HEK293 (cell line): ENCODE results near the gene RAB40C.

Source experiments
- CTCF ChIA-PET: fragments of 350-600 bp; formaldehyde crosslinking; extraction: SDS; loops from one replicate; lab custom pipeline; 2021; ENCODE audit warnings: antibody characterized with exemption; lab: Yijun Ruan, JAX
- POLR2A ChIA-PET: fragments of 300-600 bp; formaldehyde crosslinking; extraction: SDS; loops from one replicate; lab custom pipeline; 2020; ENCODE audit warnings: antibody characterized with exemption, inconsistent platforms; lab: Yijun Ruan, JAX
- H3K27ac ChIP-seq: fragments of 200-500 bp; sonication (Bioruptor generic); 2 replicates; pipeline ENCODE4 v1.5.1; 2014; ENCODE audit warnings: low read depth, low read length, control low read depth, inconsistent platforms; ENCODE audit errors: extremely low read depth
- H3K36me3 ChIP-seq, 2 experiments: fragments of 200-500 bp in 1 of 2; sonication (Bioruptor generic) in 1 of 2; 1 replicate in 1 of 2; 2 replicates in 1 of 2; pipeline ENCODE4 v1.5.1; 2014 to 2017; ENCODE audit warnings: inconsistent platforms in 2 of 2, low read length in 2 of 2; ENCODE audit not compliant: control insufficient read depth in 2 of 2, insufficient read depth in 1 of 2
- H3K4me1 ChIP-seq: fragments of 200-500 bp; sonication (Bioruptor generic); 2 replicates; pipeline ENCODE4 v1.5.1; 2014; ENCODE audit warnings: mild to moderate bottlenecking, low read length, inconsistent platforms; ENCODE audit not compliant: control insufficient read depth, insufficient read depth
- H3K4me3 ChIP-seq: 2 replicates; pipeline ENCODE4 v1.5.1; 2011; ENCODE audit warnings: low read depth, mild to moderate bottlenecking, control low read depth, low read length, moderate library complexity
- H3K9me3 ChIP-seq: fragments of 200-500 bp; sonication (Bioruptor generic); 2 replicates; pipeline ENCODE4 v1.5.1; 2014; ENCODE audit warnings: low read depth, low read length, inconsistent platforms; ENCODE audit not compliant: control insufficient read depth, insufficient read depth
- BCL6B ChIP-seq: fragments of 450-650 bp; formaldehyde crosslinking; IDR thresholded peaks from 2 replicates; pipeline ENCODE4 v1.5.1; 2017; ENCODE audit warnings: missing biosample characterization, missing genetic modification characterization
- IKZF3 ChIP-seq: fragments of 450-650 bp; IDR thresholded peaks from 2 replicates; pipeline ENCODE4 v1.5.0; 2018; ENCODE audit warnings: missing biosample characterization, mild to moderate bottlenecking, missing genetic modification characterization, moderate library complexity
- KLF16 ChIP-seq: fragments of 450-650 bp; formaldehyde crosslinking; IDR thresholded peaks from 2 replicates; pipeline ENCODE4 v1.5.1; 2017; ENCODE audit warnings: missing biosample characterization, missing genetic modification characterization
- ZBTB10 ChIP-seq: fragments of 450-650 bp; formaldehyde crosslinking; IDR thresholded peaks from 2 replicates; pipeline ENCODE4 v1.5.1; 2016; ENCODE audit warnings: missing biosample characterization, missing genetic modification characterization
- ZBTB17 ChIP-seq: fragments of 450-650 bp; formaldehyde crosslinking; IDR thresholded peaks from 2 replicates; pipeline ENCODE4 v1.5.1; 2016; ENCODE audit warnings: missing biosample characterization, missing genetic modification characterization
- ZEB2 ChIP-seq: fragments of 450-650 bp; formaldehyde crosslinking; IDR thresholded peaks from 2 replicates; pipeline ENCODE4 v1.5.1; 2016; ENCODE audit warnings: missing biosample characterization, missing genetic modification characterization
- ZNF114 ChIP-seq: fragments of 450-650 bp; formaldehyde crosslinking; IDR thresholded peaks from 2 replicates; pipeline ENCODE4 v1.5.0; 2017; ENCODE audit warnings: missing biosample characterization, missing genetic modification characterization
- ZNF416 ChIP-seq: fragments of 450-650 bp; formaldehyde crosslinking; IDR thresholded peaks from 2 replicates; pipeline ENCODE4 v1.5.1; 2016; ENCODE audit warnings: missing biosample characterization, missing genetic modification characterization
- ZNF513 ChIP-seq: fragments of 450-650 bp; IDR thresholded peaks from 2 replicates; pipeline ENCODE4 v1.5.1; 2018; ENCODE audit warnings: missing biosample characterization, missing genetic modification characterization
- ZNF518A ChIP-seq: fragments of 450-650 bp; formaldehyde crosslinking; conservative IDR thresholded peaks from 2 replicates; pipeline ENCODE4 v1.5.1; 2016; ENCODE audit warnings: low read depth, missing biosample characterization, missing genetic modification characterization
- ZNF677 ChIP-seq: fragments of 450-650 bp; IDR thresholded peaks from 2 replicates; pipeline ENCODE4 v1.5.0; 2018; ENCODE audit warnings: missing biosample characterization, mild to moderate bottlenecking, missing genetic modification characterization, moderate library complexity
- ZNF777 ChIP-seq: fragments of 450-650 bp; formaldehyde crosslinking; IDR thresholded peaks from 2 replicates; pipeline ENCODE4 v1.5.1; 2017; ENCODE audit warnings: missing biosample characterization, missing genetic modification characterization, borderline replicate concordance
- ZNF785 ChIP-seq: fragments of 450-650 bp; formaldehyde crosslinking; IDR thresholded peaks from 2 replicates; pipeline ENCODE4 v1.5.1; 2016; ENCODE audit warnings: missing biosample characterization, missing genetic modification characterization
- ZNF830 ChIP-seq: fragments of 450-650 bp; IDR thresholded peaks from 2 replicates; pipeline ENCODE4 v1.5.0; 2018; ENCODE audit warnings: missing biosample characterization, missing genetic modification characterization, low read depth, mild to moderate bottlenecking, moderate library complexity
- TF ChIP-seq, protein P1 (sequence below): fragments of 450-650 bp; formaldehyde crosslinking; IDR thresholded peaks from 2 replicates; pipeline ENCODE4 v1.5.1; 2016; ENCODE audit warnings: missing biosample characterization, missing genetic modification characterization

RAB40C gene

DNA sequence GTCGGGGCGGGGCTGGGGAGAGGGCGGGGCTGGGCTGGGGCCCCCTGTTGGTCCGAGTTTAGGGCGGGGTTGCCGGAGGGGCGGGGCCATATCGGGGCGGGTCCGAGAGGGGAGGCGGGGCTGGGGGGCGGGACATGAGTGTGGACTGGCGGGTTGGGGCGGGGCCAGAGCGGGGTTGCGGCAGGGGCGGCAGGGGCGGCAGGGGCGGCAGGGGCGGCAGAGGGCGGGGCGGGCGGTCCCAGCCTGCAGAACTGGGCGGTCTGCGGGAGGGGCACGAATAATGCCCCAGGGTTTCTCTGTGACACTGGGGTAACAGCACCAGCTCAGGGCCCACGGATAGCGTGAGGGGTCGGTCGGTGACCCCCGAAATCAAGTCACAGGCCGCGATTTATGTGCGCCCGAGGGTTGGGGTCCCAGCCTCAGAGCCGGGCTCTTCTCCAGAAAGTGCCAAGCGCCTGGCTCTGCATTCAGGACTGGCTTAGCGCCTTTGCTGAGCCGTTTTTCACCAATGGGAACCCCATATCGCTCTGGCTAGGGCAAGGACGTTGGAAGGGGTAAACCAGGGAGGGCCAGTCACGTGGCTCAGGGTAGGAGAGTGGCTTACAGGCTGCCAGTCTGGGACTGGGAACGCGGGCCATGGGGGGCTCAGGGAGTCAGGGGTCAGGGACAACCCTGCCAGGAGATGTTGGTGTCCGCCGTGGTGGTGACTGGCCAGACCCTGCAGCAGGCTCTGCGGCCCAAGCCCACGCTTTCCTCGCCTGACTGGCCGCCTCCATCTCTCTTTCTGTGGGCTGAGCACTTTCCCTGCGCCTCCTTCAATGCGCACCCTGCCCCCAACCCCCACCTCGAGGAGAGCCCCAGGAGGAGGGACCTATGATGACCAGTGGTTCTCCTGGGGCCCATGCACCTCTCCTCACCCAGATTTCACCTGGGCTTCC is 47.5 kb downstream of the RAB40C start (continued):
- TF ChIP-seq ZNF518A (tag by site-specific recombination) (no peak), ZBTB10 (tag by site-specific recombination) (peak; percentile 63; the same call in 1 of the 2 replicates), BCL6B (tag by site-specific recombination) (no peak), ZNF416 (tag by site-specific recombination) (no peak), ZNF677 (tag by site-specific recombination) (no peak), ZBTB17 (tag by site-specific recombination) (no peak), ZNF785 (no peak), ZEB2 (tag by site-specific recombination) (no peak), ZNF513 (tag by site-specific recombination) (no peak)
- TF ChIP-seq, protein P1, sequence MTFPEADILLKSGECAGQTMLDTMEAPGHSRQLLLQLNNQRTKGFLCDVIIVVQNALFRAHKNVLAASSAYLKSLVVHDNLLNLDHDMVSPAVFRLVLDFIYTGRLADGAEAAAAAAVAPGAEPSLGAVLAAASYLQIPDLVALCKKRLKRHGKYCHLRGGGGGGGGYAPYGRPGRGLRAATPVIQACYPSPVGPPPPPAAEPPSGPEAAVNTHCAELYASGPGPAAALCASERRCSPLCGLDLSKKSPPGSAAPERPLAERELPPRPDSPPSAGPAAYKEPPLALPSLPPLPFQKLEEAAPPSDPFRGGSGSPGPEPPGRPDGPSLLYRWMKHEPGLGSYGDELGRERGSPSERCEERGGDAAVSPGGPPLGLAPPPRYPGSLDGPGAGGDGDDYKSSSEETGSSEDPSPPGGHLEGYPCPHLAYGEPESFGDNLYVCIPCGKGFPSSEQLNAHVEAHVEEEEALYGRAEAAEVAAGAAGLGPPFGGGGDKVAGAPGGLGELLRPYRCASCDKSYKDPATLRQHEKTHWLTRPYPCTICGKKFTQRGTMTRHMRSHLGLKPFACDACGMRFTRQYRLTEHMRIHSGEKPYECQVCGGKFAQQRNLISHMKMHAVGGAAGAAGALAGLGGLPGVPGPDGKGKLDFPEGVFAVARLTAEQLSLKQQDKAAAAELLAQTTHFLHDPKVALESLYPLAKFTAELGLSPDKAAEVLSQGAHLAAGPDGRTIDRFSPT (tag by site-specific recombination): no peak

DNA sequence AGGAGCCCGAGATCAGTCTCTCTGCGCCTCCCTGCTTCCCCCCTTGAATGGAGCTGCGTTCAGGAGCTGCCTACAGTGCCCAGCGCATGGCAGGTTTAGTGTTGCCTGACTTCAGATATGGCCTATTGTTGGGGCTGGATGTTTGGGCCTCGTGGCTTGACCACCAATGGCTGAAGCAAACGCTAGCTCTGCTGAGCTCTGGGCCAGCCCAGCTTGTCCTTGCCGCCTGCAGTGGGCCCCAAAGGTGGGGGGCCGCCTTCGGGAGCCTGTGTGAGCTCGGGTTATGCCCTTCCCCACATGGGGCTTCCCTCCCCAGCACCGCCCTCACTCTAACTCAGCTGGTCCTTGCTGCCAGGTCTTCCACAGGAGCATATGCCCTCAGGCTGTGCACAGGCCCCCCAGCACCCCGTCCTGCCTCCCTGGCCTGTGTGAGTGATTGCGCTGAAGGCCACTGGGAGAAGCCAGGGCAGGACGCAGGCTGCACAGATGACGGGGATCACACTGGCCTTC is 48.2 kb downstream of the RAB40C start:
- H3K27ac ChIP-seq: no peak overlapping the region
- ChIA-PET CTCF (interaction anchor here (0.7 kb wide), 1 partner anchor 10 kb away, joined by 5 read pairs; no protein-coding TSS in a partner anchor), POLR2A (no interaction called here)
- H3K36me3 ChIP-seq: peaks cover 0 to 18% of the 10 kb centered on the region in 2 experiments; a peak in 1 of 3 replicates
- H3K4me1 ChIP-seq: peaks cover 6% of the 10 kb centered on the region; the same call in 1 of the 2 replicates
- no peaks in the 10 kb centered on the region for H3K9me3 ChIP-seq
- no peak overlapping the region for H3K4me3 ChIP-seq
- TF ChIP-seq ZNF830 (tag by site-specific recombination): no peak
- TF ChIP-seq KLF16 (tag by site-specific recombination): no peak
- no peak for TF ChIP-seq ZNF777
- TF ChIP-seq ZNF518A (tag by site-specific recombination): no peak
- TF ChIP-seq IKZF3: no peak
- TF ChIP-seq ZNF114 (tag by site-specific recombination): no peak
